ENCODE measurements around the gene PNPLA3. TPM values are rescaled to one million over a fixed set of nuclear protein-coding genes. Genes with fewer than 3 reads are reported as not detected.

The PNPLA3 gene
- total and polyA plus RNA-seq, 12 donors: 0.08 to 0.95 (median 0.27) TPM; not detected in 5

DNA sequence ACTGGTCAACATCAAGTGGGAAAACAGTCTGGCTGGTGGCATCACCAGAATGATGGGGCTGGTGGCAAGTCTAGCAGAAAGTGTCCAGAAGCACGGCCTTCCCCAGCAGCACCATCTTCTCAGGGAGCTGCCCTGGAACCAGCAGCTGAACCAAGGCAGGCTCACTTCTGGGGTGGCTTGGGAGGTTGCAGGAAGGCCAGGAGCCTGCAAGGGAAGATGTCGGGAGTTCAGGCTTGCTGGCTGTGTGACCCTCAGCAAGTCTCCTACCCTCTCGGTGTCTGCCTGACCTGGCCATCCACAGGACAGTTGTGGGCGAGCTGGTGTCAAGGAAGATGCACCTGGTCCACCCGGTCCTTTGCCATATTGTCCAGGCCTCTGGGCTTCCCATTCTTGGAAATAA lies 29.5 kb upstream of the PNPLA3 start:
- no peak for ATAC-seq
- H3K27ac ChIP-seq: no peak overlapping the region
- 84 to 90% methylated on average over 5 of the region's 5 CpGs for WGBS, 2 donors
- no peak overlapping the region for H3K4me3 ChIP-seq
- intact Hi-C loops (cut with DNase I): no loop called here
- no peak for DNase-seq
- no peaks in the 10 kb centered on the region for H3K36me3 ChIP-seq
- H3K9me3 ChIP-seq: no peaks in the 10 kb centered on the region
- H3K4me1 ChIP-seq: peaks cover 0 to 11% (median 10%) of the 10 kb centered on the region in 9 donors
- H3K27me3 ChIP-seq: peaks cover 30 to 58% (median 45%) of the 10 kb centered on the region in 7 donors
- TF ChIP-seq CTCF (IDR thresholded peaks at IDR 0.05): no peak

DNA sequence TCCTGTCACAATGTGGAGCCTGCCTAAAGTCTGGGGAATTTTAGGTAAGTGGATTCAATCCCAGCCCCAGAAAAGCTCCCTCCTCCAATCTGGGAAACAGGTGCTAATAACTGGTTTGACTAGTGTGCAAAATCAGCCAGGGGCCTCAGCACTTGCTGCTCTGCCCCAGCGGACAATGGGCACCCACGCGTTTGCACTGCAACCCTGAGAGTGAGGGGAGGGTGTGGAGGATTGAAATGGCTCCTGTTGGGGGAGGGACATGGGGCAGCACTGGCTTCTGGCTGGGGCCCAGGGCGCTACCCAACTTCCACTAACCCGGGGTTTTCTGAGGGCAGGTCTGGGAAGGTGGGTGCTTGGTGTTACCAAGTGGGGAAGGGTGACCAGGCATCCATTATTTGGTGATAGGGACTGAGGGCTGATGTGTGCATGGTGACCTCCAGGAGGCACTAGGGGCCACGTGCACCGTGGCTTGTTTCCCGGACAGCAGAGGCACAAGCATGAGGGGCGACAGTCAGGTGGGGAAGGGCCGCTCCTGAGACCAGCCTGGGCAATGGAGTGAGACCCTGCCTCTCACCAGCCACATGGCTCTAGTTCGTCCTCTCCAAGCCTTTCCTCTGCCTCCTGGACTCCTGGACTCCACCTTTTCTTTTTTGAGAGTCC lies 27.5 kb upstream of the PNPLA3 start:
- Histone ChIP-seq H3K27me3 (peaks cover 19 to 52% (median 31%) of the 10 kb centered on the region in 7 donors), H3K4me3 (no peak overlapping the region), H3K9me3 (no peaks in the 10 kb centered on the region), H3K36me3 (no peaks in the 10 kb centered on the region), H3K4me1 (peaks cover 0 to 9% (median 8%) of the 10 kb centered on the region in 9 donors), H3K27ac (no peak overlapping the region)
- no peak for ATAC-seq
- no peak for TF ChIP-seq CTCF (IDR thresholded peaks at IDR 0.05)
- 45% methylated on average over 11 of the region's 11 CpGs for WGBS, 2 donors
- intact Hi-C loops (cut with DNase I): no loop called here
- no peak for DNase-seq

DNA sequence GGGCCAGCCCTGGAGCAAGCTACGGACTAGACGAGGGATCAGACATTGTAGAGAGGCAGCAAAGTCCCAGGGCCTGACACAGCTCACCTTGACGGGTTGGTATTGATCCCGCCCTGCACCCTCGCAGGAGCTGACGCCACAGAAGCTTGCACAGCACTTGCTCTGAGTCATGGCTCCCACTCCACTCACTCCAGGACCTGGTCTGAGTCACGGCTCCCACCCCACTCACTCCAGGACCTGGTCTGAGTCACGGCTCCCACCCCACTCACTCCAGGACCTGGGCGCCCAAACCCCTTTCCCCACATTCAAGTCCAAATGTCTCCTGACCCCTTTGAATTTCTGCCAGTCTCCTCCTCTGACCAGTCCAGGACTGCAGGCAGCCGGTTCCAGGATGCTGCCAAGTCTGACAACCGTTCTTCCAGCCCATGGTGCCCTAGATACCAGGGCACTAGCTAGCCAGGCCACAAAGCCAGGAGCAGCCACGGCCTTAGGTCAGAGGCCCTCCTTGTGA lies 25.8 kb upstream of the PNPLA3 start:
- Histone ChIP-seq H3K27me3 (peaks cover 3 to 50% (median 19%) of the 10 kb centered on the region in 7 donors), H3K27ac (no peak overlapping the region), H3K4me1 (no peaks in the 10 kb centered on the region), H3K36me3 (no peaks in the 10 kb centered on the region), H3K9me3 (no peaks in the 10 kb centered on the region), H3K4me3 (no peak overlapping the region)
- WGBS, 2 donors: 57 to 59% methylated on average over 12 of the region's 12 CpGs
- intact Hi-C loops (cut with DNase I): no loop called here
- TF ChIP-seq CTCF (IDR thresholded peaks at IDR 0.05): no peak
- no peak for DNase-seq
- peak in 2 of 8 donors; percentile 32 to 34 for ATAC-seq

DNA sequence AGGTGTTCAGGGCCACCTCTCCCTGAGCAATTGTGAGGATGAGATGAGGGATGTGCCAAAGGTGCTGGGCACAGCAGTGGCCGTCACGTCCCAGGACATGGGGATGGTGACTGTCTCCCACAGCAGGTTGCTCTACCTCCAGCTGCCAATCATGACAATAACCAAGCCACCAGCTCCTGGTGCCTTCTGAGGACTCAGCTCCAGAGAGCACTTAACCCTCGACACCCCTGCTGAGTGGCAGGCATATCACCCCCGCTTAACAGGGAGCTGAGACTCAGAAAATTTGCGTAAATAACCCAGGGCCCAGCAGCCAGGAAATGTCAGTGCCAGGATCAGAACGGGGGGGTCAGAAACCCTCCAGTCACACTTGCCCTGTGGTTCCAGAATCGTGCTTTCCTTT lies 23.4 kb upstream of the PNPLA3 start:
- Histone ChIP-seq H3K27me3 (peaks cover 0 to 51% (median 16%) of the 10 kb centered on the region in 7 donors), H3K27ac (no peak overlapping the region), H3K4me1 (no peaks in the 10 kb centered on the region), H3K36me3 (no peaks in the 10 kb centered on the region), H3K4me3 (no peak overlapping the region), H3K9me3 (no peaks in the 10 kb centered on the region)
- DNase-seq (no peak), ATAC-seq (no peak)
- intact Hi-C loops (cut with DNase I): no loop called here
- 38 to 45% methylated on average over 7 of the region's 7 CpGs for WGBS, 2 donors
- no peak for TF ChIP-seq CTCF (IDR thresholded peaks at IDR 0.05)

Measured in heart right ventricle (tissue), 16 donors.